Naive thymus-derived CD4-positive, alpha-beta T cell (primary cell): ENCODE data around the gene F8. TPM values are rescaled to one million over a fixed set of nuclear protein-coding genes. Genes with fewer than 3 reads are reported as not detected.
A peak's percentile ranks its signal among the peaks of the same experiment; 100 is the strongest.
"Not testable (repeated sequence)": the region's sequence is repeated elsewhere in the genome, so short reads cannot be mapped to it uniquely, and the experiment has no call there.

Source experiments
- ATAC-seq: fragments of 150-1000 bp; cut with Tn5 transposase; 2 replicates; pipeline ENCODE4 v1.10.0; 2021; ENCODE audit warnings: mild to moderate bottlenecking, moderate library complexity
- CTCF ChIA-PET: fragments of 350-600 bp; sonication (Branson Sonifier 250); formaldehyde crosslinking; loops from one replicate; lab custom pipeline; 2021; ENCODE audit warnings: antibody characterized with exemption; lab: Charles Lee
- POLR2A ChIA-PET: fragments of 350-600 bp; sonication (Branson Sonifier 250); formaldehyde crosslinking; loops from one replicate; lab custom pipeline; 2021; ENCODE audit warnings: antibody characterized with exemption, inconsistent platforms; lab: Charles Lee
- DNase-seq, 9 donors: peaks; one replicate each; pipeline versions ENCODE4 v3.0.0 to v3.0.0-alpha.2; 2020 to 2022; ENCODE audit warnings: mixed read lengths in 1 of 9
- H3K27ac ChIP-seq: one replicate; pipeline ENCODE4 v1.7.0; 2013; ENCODE audit warnings: mild to moderate bottlenecking, low read depth, low read length, moderate library complexity
- H3K27me3 ChIP-seq, 2 donors: one replicate each; pipeline ENCODE4 v1.7.0; 2013; ENCODE audit warnings: low read length in 2 of 2, mild to moderate bottlenecking in 2 of 2, moderate library complexity in 2 of 2; ENCODE audit not compliant: control insufficient read depth in 2 of 2, insufficient read depth in 2 of 2
- H3K36me3 ChIP-seq, 3 experiments: 1 replicate in 2 of 3; 2 replicates in 1 of 3; pipeline ENCODE4 v1.7.0; 2013; ENCODE audit warnings: low read length in 3 of 3, mild to moderate bottlenecking in 3 of 3, moderate library complexity in 1 of 3; ENCODE audit not compliant: insufficient read depth in 3 of 3, control insufficient read depth in 2 of 3
- H3K4me1 ChIP-seq, 2 donors: one replicate each; pipeline ENCODE4 v1.7.0; 2013; ENCODE audit warnings: low read length in 2 of 2, mild to moderate bottlenecking in 2 of 2, moderate library complexity in 1 of 2; ENCODE audit not compliant: control insufficient read depth in 2 of 2, insufficient read depth in 2 of 2
- H3K4me3 ChIP-seq: 2 replicates; pipeline ENCODE4 v1.7.0; 2013; ENCODE audit warnings: mild to moderate bottlenecking, low read length
- H3K9me3 ChIP-seq, 3 experiments: 1 replicate in 2 of 3; 2 replicates in 1 of 3; pipeline ENCODE4 v1.7.0; 2013; ENCODE audit warnings: low read length in 3 of 3; ENCODE audit not compliant: control insufficient read depth in 2 of 3
- H3K27ac Mint-ChIP-seq, 9 donors: one replicate each; pipeline ENCODE4 v1.8.0; 2020 to 2022; ENCODE audit warnings: mixed read lengths in 9 of 9, mild to moderate bottlenecking in 8 of 9, moderate library complexity in 5 of 9, inconsistent platforms in 2 of 9
- H3K27me3 Mint-ChIP-seq, 5 donors: one replicate each; pipeline ENCODE4 v1.8.0; 2021 to 2022; ENCODE audit warnings: mixed read lengths in 5 of 5, mild to moderate bottlenecking in 1 of 5
- H3K36me3 Mint-ChIP-seq, 5 donors: one replicate each; pipeline ENCODE4 v1.8.0; 2020 to 2022; ENCODE audit warnings: mixed read lengths in 5 of 5, mild to moderate bottlenecking in 3 of 5, inconsistent platforms in 1 of 5
- H3K4me1 Mint-ChIP-seq, 7 donors: one replicate each; pipeline ENCODE4 v1.8.0; 2020 to 2022; ENCODE audit warnings: mixed read lengths in 7 of 7, mild to moderate bottlenecking in 3 of 7, inconsistent platforms in 1 of 7
- H3K4me3 Mint-ChIP-seq, 10 donors: one replicate each; pipeline ENCODE4 v1.8.0; 2020 to 2022; ENCODE audit warnings: mild to moderate bottlenecking in 10 of 10, mixed read lengths in 10 of 10, moderate library complexity in 6 of 10, inconsistent platforms in 2 of 10
- H3K9me3 Mint-ChIP-seq, 11 donors: one replicate each; pipeline ENCODE4 v1.8.0; 2020 to 2022; ENCODE audit warnings: mixed read lengths in 11 of 11, mild to moderate bottlenecking in 4 of 11, inconsistent platforms in 1 of 11, moderate library complexity in 1 of 11
- intact Hi-C, 2 donors: fragments of 100-400 bp; cut with micrococcal nuclease; formaldehyde crosslinking; loops; one replicate each; pipeline ENCODE4 v1.15.1; 2023
- polyA plus RNA-seq, 2 donors: library from polyadenylated mRNA; unstranded; fragments of 300-500 nt; fragmentation: Illumina TruSeq; gene quantifications; one replicate each; pipeline ENCODE4 v1.2.3, GENCODE V29; 2021
- total RNA-seq, 6 experiments: library from RNA in 5 of 6; stranded (reverse) in 5 of 6; gene quantifications; 1 replicate in 5 of 6; 2 replicates in 1 of 6; pipeline ENCODE4 v1.2.3 and lab custom pipeline; 2021 to 2026

F8 gene
- total and polyA plus RNA-seq, 7 experiments from 2014 or later = 0.61 to 5.7 (median 1.3) TPM

- H3K4me3 ChIP-seq, H3K27ac Mint-ChIP-seq, ATAC-seq, H3K9me3 Mint-ChIP-seq, H3K4me3 Mint-ChIP-seq, intact Hi-C loops, H3K36me3 Mint-ChIP-seq, H3K4me1 Mint-ChIP-seq, POLR2A ChIA-PET, H3K27ac ChIP-seq, H3K4me1 ChIP-seq, H3K27me3 ChIP-seq, H3K36me3 ChIP-seq, H3K9me3 ChIP-seq, DNase-seq, CTCF ChIA-PET: not testable (repeated sequence)
- peaks cover 0 to 13% (median 3%) of the 10 kb centered on the region in 5 donors for H3K27me3 Mint-ChIP-seq
Observed at GRCh38 chrX:154939265-154939664, 83.3 kb downstream of the F8 start.

DNA sequence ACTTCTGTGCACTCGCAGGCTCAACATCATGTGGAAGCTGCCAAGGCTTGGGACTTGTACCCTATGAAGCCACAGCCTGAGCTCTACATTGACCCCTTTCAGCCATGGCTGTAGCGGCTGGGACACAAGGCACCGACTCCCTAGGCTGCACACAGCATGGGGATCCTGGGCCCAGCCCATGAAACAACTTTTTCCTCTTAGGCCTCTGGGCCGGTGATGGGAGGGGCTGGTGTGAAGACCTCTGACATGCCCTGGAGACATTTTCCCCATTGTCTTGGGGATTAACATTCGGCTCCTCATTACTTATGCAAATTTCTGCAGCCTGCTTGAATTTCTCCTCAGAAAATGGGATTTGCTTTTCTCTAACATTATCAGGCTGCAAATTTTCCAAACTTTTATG is 97.8 kb downstream of the F8 start:
- CTCF ChIA-PET, H3K4me1 ChIP-seq, DNase-seq, H3K36me3 ChIP-seq, H3K27ac ChIP-seq, H3K4me3 Mint-ChIP-seq, intact Hi-C loops, H3K9me3 Mint-ChIP-seq, H3K9me3 ChIP-seq, H3K4me3 ChIP-seq, H3K36me3 Mint-ChIP-seq, H3K27ac Mint-ChIP-seq, ATAC-seq, H3K4me1 Mint-ChIP-seq, H3K27me3 ChIP-seq, POLR2A ChIA-PET: not testable (repeated sequence)
- peaks cover 7 to 28% (median 21%) of the 10 kb centered on the region in 5 donors for H3K27me3 Mint-ChIP-seq

GRCh38 chrX:154918060-154918483 is 104.5 kb downstream of the F8 start:
- Mint-ChIP-seq H3K36me3 (peaks cover 0 to 2% (median 0%) of the 10 kb centered on the region in 5 donors), H3K27ac (peak overlapping the region in 1 of 9 donors; percentile 13), H3K27me3 (peaks cover 0 to 14% (median 10%) of the 10 kb centered on the region in 5 donors), H3K4me3 (peak overlapping the region; percentile 43 to 79 (median 69)), H3K4me1 (peaks cover 0 to 7% (median 0%) of the 10 kb centered on the region in 7 donors), H3K9me3 (peaks cover 0 to 5% (median 0%) of the 10 kb centered on the region in 11 donors)
- no peaks in the 10 kb centered on the region for H3K9me3 ChIP-seq
- H3K4me1 ChIP-seq = no peaks in the 10 kb centered on the region
- H3K27me3 ChIP-seq = no peaks in the 10 kb centered on the region
- no peak overlapping the region for H3K27ac ChIP-seq
- DNase-seq (peak; percentile 3 to 45 (median 20)), ATAC-seq (no peak)
- ChIA-PET POLR2A (no interaction called here), CTCF (interaction anchor here (1.5 to 1.7 kb wide), 4 partner anchors 10 to 169 kb away, joined by 4 to 6 read pairs (median 4); no protein-coding TSS in a partner anchor)
- no peak overlapping the region for H3K4me3 ChIP-seq
- H3K36me3 ChIP-seq = no peaks in the 10 kb centered on the region
- intact Hi-C loops = loop anchor here (1.0 to 10.0 kb wide), 7 partner anchors 63 to 903 kb away; no protein-coding TSS in a partner anchor

DNA sequence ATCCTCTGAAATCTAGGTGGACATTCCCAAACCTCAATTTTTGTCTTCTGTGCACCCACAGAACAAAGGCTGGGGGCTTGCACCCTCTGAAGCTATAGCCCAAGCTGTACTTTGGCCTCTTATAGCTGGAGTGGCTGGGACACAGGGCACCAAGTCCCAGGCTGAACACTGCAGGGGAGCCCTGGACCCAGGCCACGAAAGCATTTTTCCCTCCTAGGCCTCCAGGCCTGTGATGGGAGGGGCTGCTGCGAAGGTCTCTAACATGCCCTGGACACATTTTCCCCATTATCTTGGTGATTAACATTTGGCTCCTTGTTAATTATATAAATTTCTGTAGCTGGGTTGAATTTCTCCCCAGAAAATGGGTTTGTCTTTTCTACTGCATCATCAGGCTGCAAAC is 108.5 kb downstream of the F8 start:
- DNase-seq (no peak), ATAC-seq (no peak)
- H3K36me3 Mint-ChIP-seq = no peaks in the 10 kb centered on the region
- Histone ChIP-seq H3K27me3 (no peaks in the 10 kb centered on the region), H3K4me3 (no peak overlapping the region), H3K4me1 (no peaks in the 10 kb centered on the region), H3K27ac (no peak overlapping the region), H3K36me3 (no peaks in the 10 kb centered on the region), H3K9me3 (no peaks in the 10 kb centered on the region)
- intact Hi-C loops = loop anchor here in 1 of 2 donors (10.0 kb wide), 1 partner anchor 231 kb away; no protein-coding TSS in a partner anchor
- H3K4me1 Mint-ChIP-seq = peaks cover 0 to 7% (median 0%) of the 10 kb centered on the region in 7 donors
- H3K4me3 Mint-ChIP-seq = no peak overlapping the region
- peaks cover 0 to 4% (median 0%) of the 10 kb centered on the region in 11 donors for H3K9me3 Mint-ChIP-seq
- CTCF ChIA-PET = no interaction called here
- peaks cover 0 to 14% (median 0%) of the 10 kb centered on the region in 5 donors for H3K27me3 Mint-ChIP-seq
- POLR2A ChIA-PET = no interaction called here
- no peak overlapping the region for H3K27ac Mint-ChIP-seq

GRCh38 chrX:154910528-154910927 is 112.0 kb downstream of the F8 start:
- CTCF ChIA-PET = not testable (repeated sequence)
- intact Hi-C loops = loop anchor here in 1 of 2 donors (10.0 kb wide), 1 partner anchor 234 kb away; no protein-coding TSS in a partner anchor
- peaks cover 0 to 13% (median 0%) of the 10 kb centered on the region in 5 donors for H3K27me3 Mint-ChIP-seq

DNA sequence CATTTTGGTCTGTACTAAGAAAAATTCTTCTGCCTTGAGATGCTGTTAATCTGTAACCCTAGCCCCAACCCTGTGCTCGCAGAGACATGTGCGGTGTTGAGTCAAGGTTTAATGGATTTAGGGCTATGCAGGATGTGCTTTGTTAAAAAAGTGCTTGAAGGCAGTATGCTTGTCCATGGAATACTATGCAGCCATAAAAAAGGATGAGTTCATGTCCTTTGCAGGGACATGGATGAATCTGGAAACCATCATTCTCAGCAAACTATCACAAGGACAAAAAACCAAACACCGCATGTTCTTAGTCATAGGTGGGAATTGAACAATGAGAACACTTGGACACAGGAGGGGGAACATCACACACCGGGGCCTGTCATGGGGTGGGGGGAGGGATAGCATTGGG is 112.5 kb downstream of the F8 start:
- H3K27ac Mint-ChIP-seq, H3K27me3 ChIP-seq, ATAC-seq, H3K4me1 Mint-ChIP-seq, H3K36me3 ChIP-seq, H3K4me3 Mint-ChIP-seq, H3K4me3 ChIP-seq, H3K36me3 Mint-ChIP-seq, H3K9me3 Mint-ChIP-seq, CTCF ChIA-PET, H3K9me3 ChIP-seq, H3K27ac ChIP-seq, POLR2A ChIA-PET, DNase-seq, H3K4me1 ChIP-seq: not testable (repeated sequence)
- intact Hi-C loops = loop anchor here in 1 of 2 donors (10.0 kb wide), 1 partner anchor 235 kb away; no protein-coding TSS in a partner anchor
- peaks cover 0 to 13% (median 0%) of the 10 kb centered on the region in 5 donors for H3K27me3 Mint-ChIP-seq

More at GRCh38 chrX:154910528-154910927, 112.0 kb downstream of the F8 start:
- H3K36me3 ChIP-seq, H3K27ac ChIP-seq, H3K27ac Mint-ChIP-seq, H3K4me3 Mint-ChIP-seq, DNase-seq, H3K4me1 ChIP-seq, H3K9me3 Mint-ChIP-seq, POLR2A ChIA-PET, H3K36me3 Mint-ChIP-seq, H3K4me3 ChIP-seq, H3K9me3 ChIP-seq, ATAC-seq, H3K27me3 ChIP-seq, H3K4me1 Mint-ChIP-seq: not testable (repeated sequence)

GRCh38 chrX:154908821-154909220 is 113.7 kb downstream of the F8 start:
- peaks cover 0 to 4% (median 0%) of the 10 kb centered on the region in 11 donors for H3K9me3 Mint-ChIP-seq
- ChIA-PET CTCF (interaction anchor here (0.6 to 0.9 kb wide), 2 partner anchors 9 to 669 kb away, joined by 4 read pairs; no protein-coding TSS in a partner anchor), POLR2A (no interaction called here)
- DNase-seq (no peak), ATAC-seq (no peak)
- intact Hi-C loops = no loop called here
- Histone ChIP-seq H3K4me3 (no peak overlapping the region), H3K27me3 (no peaks in the 10 kb centered on the region), H3K4me1 (no peaks in the 10 kb centered on the region), H3K36me3 (no peaks in the 10 kb centered on the region), H3K27ac (no peak overlapping the region), H3K9me3 (no peaks in the 10 kb centered on the region)
- H3K36me3 Mint-ChIP-seq = no peaks in the 10 kb centered on the region
- no peaks in the 10 kb centered on the region for H3K4me1 Mint-ChIP-seq
- H3K4me3 Mint-ChIP-seq = no peak overlapping the region
- H3K27me3 Mint-ChIP-seq = peaks cover 0 to 22% (median 0%) of the 10 kb centered on the region in 5 donors
- H3K27ac Mint-ChIP-seq = no peak overlapping the region
